Keratinocyte (primary cell): ENCODE results near the gene KLHL5. TPM values are rescaled to one million over a fixed set of nuclear protein-coding genes. Genes with fewer than 3 reads are reported as not detected.

ENCODE experiments used
- DNase-seq: peaks from one replicate; pipeline ENCODE4 v3.0.0-alpha.2; 2011; ENCODE audit warnings: low read depth, missing footprints, low spot score
- FAIRE-seq: peaks from 2 replicates; lab custom pipeline; 2011; peaks lifted over from hg19 to GRCh38; lab: Jason Lieb, UNC
- H2AFZ ChIP-seq: 2 replicates; pipeline ENCODE4 v1.6.0; 2012; ENCODE audit warnings: low read length, control low read depth, inconsistent platforms; ENCODE audit not compliant: control insufficient read depth
- H3K27ac ChIP-seq: 2 replicates; pipeline ENCODE4 v1.5.1; 2011; ENCODE audit warnings: low read length; ENCODE audit not compliant: control insufficient read depth, insufficient read depth
- H3K27me3 ChIP-seq: 3 replicates; pipeline ENCODE4 v1.6.0; 2011; ENCODE audit warnings: low read length; ENCODE audit not compliant: control insufficient read depth, insufficient read depth; ENCODE audit errors: extremely low read depth
- H3K36me3 ChIP-seq, 2 experiments: 2 replicates in 1 of 2; 3 replicates in 1 of 2; pipeline ENCODE4 v1.5.1; 2011; ENCODE audit warnings: low read length in 2 of 2, mild to moderate bottlenecking in 1 of 2; ENCODE audit not compliant: control insufficient read depth in 2 of 2, insufficient read depth in 2 of 2; ENCODE audit errors: extremely low read depth in 1 of 2
- H3K4me1 ChIP-seq: 3 replicates; pipeline ENCODE4 v1.5.1; 2011; ENCODE audit warnings: low read length; ENCODE audit not compliant: control insufficient read depth, insufficient read depth; ENCODE audit errors: extremely low read depth
- H3K4me2 ChIP-seq: 3 replicates; pipeline ENCODE4 v1.6.0; 2011; ENCODE audit warnings: low read depth, low read length; ENCODE audit not compliant: control insufficient read depth, insufficient read depth; ENCODE audit errors: extremely low read depth
- H3K4me3 ChIP-seq, 3 experiments: fragments of 200-600 bp in 1 of 3; sonication (generic) in 1 of 3; 2 replicates in 2 of 3; 3 replicates in 1 of 3; pipeline ENCODE4 v1.5.1; 2011 to 2016; ENCODE audit warnings: low read length in 3 of 3, mild to moderate bottlenecking in 3 of 3, control low read depth in 2 of 3, inconsistent platforms in 1 of 3, low read depth in 1 of 3, mixed read lengths in 1 of 3, mixed run types in 1 of 3, moderate library complexity in 1 of 3; ENCODE audit not compliant: control insufficient read depth in 2 of 3, insufficient read depth in 2 of 3; ENCODE audit errors: extremely low read depth in 1 of 3
- H3K79me2 ChIP-seq: 2 replicates; pipeline ENCODE4 v1.6.0; 2012; ENCODE audit warnings: low read length; ENCODE audit not compliant: control insufficient read depth, insufficient read depth
- H3K9ac ChIP-seq: 3 replicates; pipeline ENCODE4 v1.6.0; 2011; ENCODE audit warnings: low read length; ENCODE audit not compliant: control insufficient read depth, insufficient read depth; ENCODE audit errors: extremely low read depth
- H3K9me1 ChIP-seq: 3 replicates; pipeline ENCODE4 v1.6.0; 2011; ENCODE audit warnings: low read length; ENCODE audit not compliant: control insufficient read depth, insufficient read depth; ENCODE audit errors: extremely low read depth
- H3K9me3 ChIP-seq: 2 replicates; pipeline ENCODE4 v1.5.1; 2012; ENCODE audit warnings: low read depth, low read length; ENCODE audit not compliant: control insufficient read depth
- H4K20me1 ChIP-seq: 3 replicates; pipeline ENCODE4 v1.6.0; 2011; ENCODE audit warnings: low read length; ENCODE audit not compliant: control insufficient read depth, insufficient read depth; ENCODE audit errors: extremely low read depth
- CTCF ChIP-seq, 3 experiments: IDR thresholded peaks in 1 of 3; conservative IDR thresholded peaks in 1 of 3; optimal IDR thresholded peaks in 1 of 3; 2 replicates in 2 of 3; 3 replicates in 1 of 3; pipeline versions ENCODE3 to v1.5.1; 2011; ENCODE audit warnings: low read length in 3 of 3, mild to moderate bottlenecking in 3 of 3, moderate library complexity in 2 of 3, control low read depth in 1 of 3, inconsistent platforms in 1 of 3; ENCODE audit not compliant: insufficient read depth in 2 of 3; ENCODE audit errors: extremely low read depth in 1 of 3
- EZH2 ChIP-seq: IDR thresholded peaks from one replicate; pipeline ENCODE4 v1.6.1; 2012; ENCODE audit warnings: inconsistent platforms, mild to moderate bottlenecking, low read length, moderate library complexity
- dilution Hi-C: fragments of 300-500 bp; cut with MboI; formaldehyde crosslinking; loops from one replicate; pipeline ENCODE4 v1.7.0; 2020; ENCODE audit warnings: low sequenced_read_pairs; ENCODE audit not compliant: extremely low pct_ligation_motif_present
- polyA plus RNA-seq, 5 experiments: library from polyadenylated mRNA; depleted of rRNA in 3 of 5; stranded (reverse) in 3 of 5; stranded (forward) in 1 of 5; unstranded in 1 of 5; fragments of >200 nt; gene quantifications; 1 replicate in 1 of 5; 2 replicates in 3 of 5; 3 replicates in 1 of 5; pipeline versions ENCODE4 v1.2.1 to v1.2.3, GENCODE V29; 2011 to 2012; ENCODE audit warnings: missing spikeins in 2 of 5, low read depth in 1 of 5, low replicate concordance in 1 of 5

KLHL5 gene
- polyA plus RNA-seq, 1 donor (not counting 4 experiments of a cell fraction or from before 2014, with no cell fraction given) = 25.4 TPM

- H3K27ac ChIP-seq = no peak overlapping the region
- TF ChIP-seq CTCF (optimal IDR thresholded peaks at IDR 0.05 in 1 of 3, IDR thresholded peaks at IDR 0.05 in 1 of 3, conservative IDR thresholded peaks at IDR 0.05 in 1 of 3; ENCODE audit: extremely low read depth in 1 of 3, insufficient read depth in 2 of 3, low read length in 3 of 3) (no peak), EZH2 (no peak)
- H3K9me3 ChIP-seq = no peaks in the 10 kb centered on the region
- no peak overlapping the region for H3K4me3 ChIP-seq
- H3K79me2 ChIP-seq = no peaks in the 10 kb centered on the region
- dilution Hi-C loops = no loop called here
- no peak for FAIRE-seq
- H3K9me1 ChIP-seq = no peaks in the 10 kb centered on the region
- no peak overlapping the region for H2AFZ ChIP-seq
- no peaks in the 10 kb centered on the region for H4K20me1 ChIP-seq
- no peaks in the 10 kb centered on the region for H3K27me3 ChIP-seq
- H3K4me2 ChIP-seq = no peak overlapping the region
- no peak for DNase-seq
- no peak overlapping the region for H3K9ac ChIP-seq
- peaks cover 3% of the 10 kb centered on the region for H3K4me1 ChIP-seq
- no peaks in the 10 kb centered on the region for H3K36me3 ChIP-seq
These were observed 84.2 kb downstream of the KLHL5 start for GRCh38 chr4:39146211-39146610.

- Histone ChIP-seq H3K79me2 (no peaks in the 10 kb centered on the region), H3K27me3 (no peaks in the 10 kb centered on the region), H3K4me2 (no peak overlapping the region), H3K9me1 (no peaks in the 10 kb centered on the region), H4K20me1 (no peaks in the 10 kb centered on the region), H3K9ac (no peak overlapping the region), H3K4me3 (no peak overlapping the region), H2AFZ (no peak overlapping the region), H3K4me1 (peaks cover 5% of the 10 kb centered on the region), H3K36me3 (no peaks in the 10 kb centered on the region), H3K27ac (no peak overlapping the region), H3K9me3 (no peaks in the 10 kb centered on the region)
- DNase-seq (no peak), FAIRE-seq (no peak)
- dilution Hi-C loops = no loop called here
- TF ChIP-seq EZH2 (no peak), CTCF (optimal IDR thresholded peaks at IDR 0.05 in 1 of 3, IDR thresholded peaks at IDR 0.05 in 1 of 3, conservative IDR thresholded peaks at IDR 0.05 in 1 of 3; ENCODE audit: extremely low read depth in 1 of 3, insufficient read depth in 2 of 3, low read length in 3 of 3) (no peak)
These were observed 92.0 kb downstream of the KLHL5 start for GRCh38 chr4:39154009-39154408.
